Raji (cell line): ENCODE data around the gene SRRM4.

Source experiments
- POLR2A ChIP-seq: IDR thresholded peaks from 2 replicates; pipeline ENCODE4 v1.6.1; 2011; ENCODE audit warnings: low read depth, low read length, control low read depth; ENCODE audit not compliant: insufficient read depth

SRRM4 gene

DNA sequence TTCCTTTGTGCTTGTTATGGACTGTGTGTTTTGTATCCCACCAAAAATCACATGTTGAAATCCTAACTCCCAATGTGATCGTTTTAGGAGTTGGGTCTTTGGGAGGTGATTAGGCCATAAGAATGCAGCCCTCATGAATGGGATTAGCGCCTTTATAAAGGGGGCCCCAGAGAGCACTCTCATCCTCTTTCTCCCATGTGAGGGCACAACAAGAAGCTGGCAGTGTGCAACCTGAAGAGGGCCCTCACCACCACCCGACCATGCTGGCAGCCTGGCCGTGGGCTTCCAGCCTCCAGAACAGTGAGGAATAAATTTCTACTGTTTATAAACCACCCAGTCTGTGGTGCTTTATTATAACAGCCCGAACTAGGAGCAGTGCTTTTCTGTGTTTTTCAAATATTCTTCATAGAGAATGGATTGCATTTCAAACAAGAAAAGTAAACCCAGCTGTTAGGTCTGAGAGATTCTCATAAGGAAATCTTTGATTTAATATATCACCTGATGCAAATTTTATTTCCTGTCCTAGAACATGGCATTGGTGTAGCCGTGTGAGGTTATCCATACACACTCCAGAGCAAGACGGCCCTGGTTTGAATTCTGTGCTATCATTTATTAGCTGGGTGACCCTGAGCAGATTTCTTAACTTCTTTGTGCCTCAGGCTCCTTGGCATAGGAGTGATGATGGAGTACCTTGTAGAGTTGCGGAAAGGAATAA, 225.2 kb downstream of the SRRM4 start:
- no peak for TF ChIP-seq POLR2A

DNA sequence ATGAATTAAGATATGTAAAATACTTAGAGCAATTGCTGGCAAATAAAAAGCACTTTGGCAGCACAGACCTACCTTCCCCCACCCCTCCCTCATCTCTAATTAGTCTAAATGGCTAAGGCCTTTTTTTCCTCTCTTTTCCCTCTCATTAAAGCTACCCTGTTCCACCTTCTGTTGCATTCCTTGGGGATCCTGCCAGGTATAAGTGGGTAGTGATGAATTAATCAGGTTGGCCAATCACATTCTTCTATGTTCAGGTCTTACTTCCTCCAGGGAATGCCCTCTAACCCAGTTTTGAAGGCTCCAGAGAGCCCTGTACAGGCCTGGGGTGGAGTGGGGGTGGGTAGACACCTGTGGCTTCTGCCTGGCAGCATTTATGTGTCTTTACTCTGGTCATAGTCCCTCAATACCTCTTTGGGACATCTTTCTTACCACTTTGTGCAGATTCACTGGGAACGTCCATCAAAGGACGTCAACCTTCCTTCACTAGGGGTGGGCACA, 225.8 kb downstream of the SRRM4 start:
- no peak for TF ChIP-seq POLR2A

DNA sequence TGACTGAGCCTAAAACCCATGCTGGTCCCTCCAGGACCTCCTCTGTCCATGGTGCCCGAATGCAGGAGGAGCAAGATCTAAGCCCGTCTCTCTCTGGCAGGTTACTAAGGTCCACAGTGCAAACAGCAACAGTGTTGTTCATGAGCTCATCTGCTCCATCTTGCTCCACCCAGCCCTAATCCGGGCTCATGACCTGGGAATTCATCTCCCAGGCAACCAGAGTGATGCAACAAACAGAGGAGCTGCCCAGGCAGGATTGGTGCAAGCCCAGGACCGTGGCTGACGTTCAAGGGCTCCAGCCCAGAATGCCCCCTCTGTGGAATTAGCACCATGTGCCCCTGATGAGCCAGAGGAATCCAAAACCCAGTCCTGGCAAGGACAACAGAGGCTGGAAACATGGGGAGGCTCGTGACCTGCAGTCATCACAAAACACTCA, 227.3 kb downstream of the SRRM4 start:
- TF ChIP-seq POLR2A = no peak

DNA sequence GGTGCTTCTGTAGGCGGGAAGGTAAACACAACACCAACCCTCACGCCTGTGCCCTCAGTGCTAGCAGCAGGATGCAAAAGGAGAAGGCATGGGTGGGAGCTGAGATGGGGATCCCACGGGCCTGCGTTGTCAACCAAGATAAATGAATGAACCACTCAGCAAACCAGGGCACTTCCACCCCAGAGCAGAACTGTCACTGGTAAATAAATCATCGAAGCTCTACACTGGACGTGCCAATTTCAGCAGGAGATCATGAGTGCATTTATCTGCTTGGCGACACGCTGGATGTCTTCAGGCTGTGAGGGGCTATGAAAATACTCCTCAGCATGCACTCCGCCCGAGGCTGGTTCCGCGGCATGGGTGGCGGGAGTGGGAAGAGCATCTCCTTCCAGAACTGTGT, 230.5 kb downstream of the SRRM4 start:
- no peak for TF ChIP-seq POLR2A
